Large intestine (tissue), 3 donors: Measurements from ENCODE around the gene MYH9. TPM values are rescaled to one million over a fixed set of nuclear protein-coding genes. Genes with fewer than 3 reads are reported as not detected.

Experiments
- DNase-seq, 2 donors: peaks; one replicate each; pipeline versions ENCODE4 v3.0.0 to v3.0.0-alpha.2; 2013
- H3K27ac ChIP-seq: one replicate; pipeline ENCODE4 v1.5.1; 2013; ENCODE audit warnings: low read length
- H3K27me3 ChIP-seq: 2 replicates; pipeline ENCODE4 v1.6.1; 2013; ENCODE audit warnings: low read length; ENCODE audit not compliant: control insufficient read depth, insufficient read depth
- H3K36me3 ChIP-seq: 2 replicates; pipeline ENCODE4 v1.6.1; 2013; ENCODE audit warnings: low read length; ENCODE audit not compliant: control insufficient read depth, insufficient read depth
- H3K4me1 ChIP-seq: one replicate; pipeline ENCODE4 v1.6.1; 2013; ENCODE audit warnings: low read length; ENCODE audit not compliant: control insufficient read depth, insufficient read depth
- H3K4me3 ChIP-seq: one replicate; pipeline ENCODE4 v1.5.1; 2013; ENCODE audit warnings: low read length
- H3K9me3 ChIP-seq: one replicate; pipeline ENCODE4 v1.6.1; 2013; ENCODE audit warnings: mild to moderate bottlenecking, low read depth, low read length, moderate library complexity; ENCODE audit not compliant: control insufficient read depth
- WGBS: methylation state at CpG from one replicate; pipeline ENCODE4 v1.1.5; 2013; ENCODE audit warnings: low lambda C conversion rate; ENCODE audit not compliant: insufficient coverage; 5-methylcytosine and 5-hydroxymethylcytosine counted together
- polyA plus RNA-seq: library from polyadenylated mRNA; unstranded; fragments of 120-200 nt; gene quantifications from one replicate; pipeline ENCODE4 v1.2.1, GENCODE V29; 2013

Gene MYH9
- polyA plus RNA-seq, 1 donor = 191 TPM

DNA sequence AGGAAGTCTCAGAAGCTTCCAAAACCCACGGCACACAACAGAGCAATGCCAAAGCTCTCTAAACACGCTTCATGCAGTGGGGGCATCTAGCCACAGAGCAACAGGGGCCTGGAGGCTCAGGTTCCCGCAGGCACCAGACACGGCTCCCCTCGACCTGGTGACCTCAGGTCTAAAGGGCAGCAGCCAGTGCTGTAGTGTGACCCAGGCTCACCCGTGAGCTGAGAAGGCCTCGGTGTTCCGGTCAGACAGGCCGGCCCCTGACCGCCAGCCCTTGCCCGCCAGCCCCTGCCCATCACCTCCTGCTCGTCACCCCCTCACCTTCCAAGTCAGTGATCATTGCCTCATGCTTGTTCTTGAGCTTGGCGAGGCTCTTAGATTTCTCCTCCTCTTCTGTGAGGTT is 89.2 kb downstream of the MYH9 start:
- Histone ChIP-seq H3K4me3 (no peak overlapping the region), H3K27me3 (no peaks in the 10 kb centered on the region), H3K4me1 (peaks cover under 1% of the 10 kb centered on the region), H3K27ac (no peak overlapping the region), H3K9me3 (no peaks in the 10 kb centered on the region), H3K36me3 (peaks cover 98% of the 10 kb centered on the region)
- no peak for DNase-seq
- 100% methylated on average over 1 of the region's 13 CpGs for WGBS

GRCh38 chr22:36298118-36298517 is 89.6 kb downstream of the MYH9 start:
- H3K27ac ChIP-seq = no peak overlapping the region
- H3K4me1 ChIP-seq = no peaks in the 10 kb centered on the region
- peaks cover under 1% of the 10 kb centered on the region for H3K9me3 ChIP-seq
- WGBS = no CpG with 5 or more reads among the region's 8 CpGs
- no peak for DNase-seq
- H3K4me3 ChIP-seq = no peak overlapping the region
- no peaks in the 10 kb centered on the region for H3K27me3 ChIP-seq
- peaks cover 100% of the 10 kb centered on the region for H3K36me3 ChIP-seq

- no CpG with 5 or more reads among the region's 19 CpGs for WGBS
- no peak overlapping the region for H3K4me3 ChIP-seq
- no peaks in the 10 kb centered on the region for H3K4me1 ChIP-seq
- H3K9me3 ChIP-seq = peaks cover 4% of the 10 kb centered on the region
- H3K27me3 ChIP-seq = no peaks in the 10 kb centered on the region
- no peak overlapping the region for H3K27ac ChIP-seq
- DNase-seq = no peak
- peaks cover 100% of the 10 kb centered on the region for H3K36me3 ChIP-seq
These were observed 90.2 kb downstream of the MYH9 start for GRCh38 chr22:36297568-36297967.

- no CpG with 5 or more reads among the region's 15 CpGs for WGBS
- no peak overlapping the region for H3K4me3 ChIP-seq
- H3K9me3 ChIP-seq = peaks cover 12% of the 10 kb centered on the region
- no peaks in the 10 kb centered on the region for H3K27me3 ChIP-seq
- H3K36me3 ChIP-seq = peaks cover 100% of the 10 kb centered on the region
- no peak for DNase-seq
- no peak overlapping the region for H3K27ac ChIP-seq
- no peaks in the 10 kb centered on the region for H3K4me1 ChIP-seq
These were observed 91.1 kb downstream of the MYH9 start for GRCh38 chr22:36296690-36297089.

DNA sequence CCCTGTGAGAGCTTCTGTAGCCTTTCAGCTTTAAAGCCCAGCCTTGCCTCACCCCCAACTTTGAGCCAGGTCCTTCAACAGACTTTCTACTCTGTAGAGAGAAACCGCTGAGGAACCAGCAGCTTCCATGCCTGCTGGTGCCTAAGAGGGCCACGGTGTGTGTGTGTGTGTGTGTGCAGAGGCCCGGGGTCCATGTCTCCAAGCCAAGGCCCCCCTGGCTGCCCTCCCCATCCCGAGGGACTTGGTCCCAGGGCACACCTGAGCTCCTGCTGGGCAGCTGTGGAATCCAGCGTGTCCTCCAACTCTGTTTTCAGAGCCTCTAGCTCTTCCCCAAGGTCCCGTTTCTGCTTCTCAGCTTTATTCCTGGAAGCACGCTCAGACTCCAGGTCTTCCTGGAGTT is 92.5 kb downstream of the MYH9 start:
- DNase-seq = no peak
- no peaks in the 10 kb centered on the region for H3K4me1 ChIP-seq

GRCh38 chr22:36294801-36295200 is 93.0 kb downstream of the MYH9 start:
- H3K27ac ChIP-seq = no peak overlapping the region
- no peak overlapping the region for H3K4me3 ChIP-seq
- no peaks in the 10 kb centered on the region for H3K4me1 ChIP-seq
- H3K36me3 ChIP-seq = peaks cover 85% of the 10 kb centered on the region
- peaks cover 17% of the 10 kb centered on the region for H3K9me3 ChIP-seq
- WGBS = no CpG with 5 or more reads among the region's 11 CpGs
- no peak for DNase-seq
- H3K27me3 ChIP-seq = no peaks in the 10 kb centered on the region

More for the DNA sequence above, 92.5 kb downstream of the MYH9 start:
- Histone ChIP-seq H3K9me3 (peaks cover 17% of the 10 kb centered on the region), H3K36me3 (peaks cover 87% of the 10 kb centered on the region), H3K27ac (no peak overlapping the region), H3K27me3 (no peaks in the 10 kb centered on the region), H3K4me3 (no peak overlapping the region)
- WGBS = no CpG with 5 or more reads among the region's 7 CpGs

DNA sequence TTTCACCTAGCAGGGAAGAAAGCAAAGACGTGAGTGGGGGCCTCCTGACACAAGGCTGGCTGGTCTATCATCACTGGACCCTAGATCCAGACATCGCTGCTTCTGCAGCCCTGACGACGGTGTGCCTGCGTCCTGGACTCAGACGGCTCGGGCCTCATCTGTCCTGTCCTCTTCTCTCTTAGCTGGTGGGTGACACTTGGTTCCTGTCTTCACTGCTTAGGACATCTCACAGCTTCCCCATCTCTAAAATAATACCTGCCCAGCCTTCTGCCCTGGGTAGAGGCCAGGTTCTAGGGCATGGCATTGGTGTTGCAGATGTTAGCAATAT is 93.5 kb downstream of the MYH9 start:
- H3K27me3 ChIP-seq = no peaks in the 10 kb centered on the region
- no peak for DNase-seq
- WGBS = no CpG with 5 or more reads among the region's 7 CpGs
- peaks cover 17% of the 10 kb centered on the region for H3K9me3 ChIP-seq
- peaks cover 85% of the 10 kb centered on the region for H3K36me3 ChIP-seq
- H3K4me1 ChIP-seq = no peaks in the 10 kb centered on the region
- H3K4me3 ChIP-seq = no peak overlapping the region
- no peak overlapping the region for H3K27ac ChIP-seq

DNA sequence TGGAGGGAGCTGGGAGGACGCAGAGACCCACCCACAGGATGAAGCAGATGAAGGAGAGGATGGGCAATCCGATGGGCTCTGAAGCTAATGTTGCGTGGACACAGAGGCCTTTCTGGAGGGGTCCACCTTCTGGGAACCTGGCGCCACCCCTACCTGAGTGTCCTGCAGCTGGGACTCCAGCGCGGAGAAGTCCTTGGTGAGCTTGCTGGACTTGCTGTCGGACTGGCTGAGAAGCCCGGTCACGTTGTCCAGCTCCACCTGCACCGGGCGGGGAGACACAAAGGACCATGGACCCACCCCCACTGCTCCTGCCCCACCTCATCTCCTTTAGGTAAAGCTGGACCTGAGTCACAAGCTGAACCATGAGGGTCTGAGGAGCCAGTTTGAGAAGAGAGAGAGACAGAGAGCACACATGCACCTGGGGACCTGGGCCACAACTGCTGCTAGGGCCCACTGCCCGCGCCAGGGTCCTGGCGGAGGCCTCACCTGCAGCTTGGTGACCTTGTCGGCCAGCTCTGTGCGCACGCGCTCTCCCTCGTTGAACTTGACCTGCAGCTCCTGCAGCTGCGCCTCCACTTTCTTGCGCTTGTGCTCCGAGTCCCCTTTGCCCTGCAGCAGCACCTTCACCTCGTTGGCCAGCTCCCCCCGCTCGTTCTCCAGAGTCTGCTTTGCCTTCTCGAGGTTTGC is 94.0 kb downstream of the MYH9 start:
- Histone ChIP-seq H3K9me3 (peaks cover 20% of the 10 kb centered on the region), H3K36me3 (peaks cover 85% of the 10 kb centered on the region), H3K4me3 (no peak overlapping the region), H3K27ac (no peak overlapping the region), H3K4me1 (no peaks in the 10 kb centered on the region), H3K27me3 (no peaks in the 10 kb centered on the region)
- no CpG with 5 or more reads among the region's 26 CpGs for WGBS
- DNase-seq = no peak

GRCh38 chr22:36292823-36293530 is 94.8 kb downstream of the MYH9 start:
- Histone ChIP-seq H3K4me1 (no peaks in the 10 kb centered on the region), H3K36me3 (peaks cover 85% of the 10 kb centered on the region), H3K27me3 (no peaks in the 10 kb centered on the region), H3K9me3 (peaks cover 23% of the 10 kb centered on the region), H3K27ac (no peak overlapping the region), H3K4me3 (no peak overlapping the region)
- no CpG with 5 or more reads among the region's 17 CpGs for WGBS
- DNase-seq = no peak

- H3K4me3 ChIP-seq = no peak overlapping the region
- peaks cover 23% of the 10 kb centered on the region for H3K9me3 ChIP-seq
- no peak for DNase-seq
- H3K27me3 ChIP-seq = no peaks in the 10 kb centered on the region
- no peak overlapping the region for H3K27ac ChIP-seq
- WGBS = 100% methylated on average over 1 of the region's 29 CpGs
- H3K36me3 ChIP-seq = peaks cover 83% of the 10 kb centered on the region
- no peaks in the 10 kb centered on the region for H3K4me1 ChIP-seq
These were observed 95.7 kb downstream of the MYH9 start for GRCh38 chr22:36291831-36292740.
